Lung (tissue), 12 donors: ENCODE results near the gene ARMC8. TPM values are rescaled to one million over a fixed set of nuclear protein-coding genes. Genes with fewer than 3 reads are reported as not detected.

Source experiments
- ATAC-seq: fragments of 200-7000 bp; cut with Tn5 transposase; one replicate; pipeline ENCODE4 v1.9.1; 2020; ENCODE audit warnings: moderate number of reproducible peaks; ENCODE audit not compliant: insufficient read depth, low FRiP score
- DNase-seq, 3 donors: peaks; one replicate each; pipeline ENCODE4 v3.0.0-alpha.2; 2013 to 2017
- H3K27ac ChIP-seq, 2 donors: one replicate each; pipeline ENCODE4 v1.5.1; 2013; ENCODE audit warnings: mild to moderate bottlenecking in 2 of 2, moderate library complexity in 2 of 2, control low read depth in 1 of 2, inconsistent platforms in 1 of 2, low read depth in 1 of 2, low read length in 1 of 2
- H3K27me3 ChIP-seq, 3 donors: one replicate each; pipeline ENCODE4 v1.5.1; 2013; ENCODE audit warnings: low read length in 2 of 3; ENCODE audit not compliant: control insufficient read depth in 3 of 3, insufficient read depth in 3 of 3
- H3K36me3 ChIP-seq, 4 donors: one replicate each; pipeline ENCODE4 v1.5.1; 2013; ENCODE audit warnings: low read length in 4 of 4, mild to moderate bottlenecking in 1 of 4, moderate library complexity in 1 of 4; ENCODE audit not compliant: control insufficient read depth in 4 of 4, insufficient read depth in 4 of 4
- H3K4me1 ChIP-seq, 5 donors: one replicate each; pipeline ENCODE4 v1.5.1; 2013; ENCODE audit warnings: low read length in 5 of 5, mild to moderate bottlenecking in 2 of 5, moderate library complexity in 1 of 5; ENCODE audit not compliant: control insufficient read depth in 5 of 5, insufficient read depth in 5 of 5
- H3K4me3 ChIP-seq: one replicate; pipeline ENCODE4 v1.5.1; 2013; ENCODE audit warnings: mild to moderate bottlenecking, control low read depth, moderate library complexity
- H3K9ac ChIP-seq, 2 donors: one replicate each; pipeline ENCODE4 v1.5.1; 2013; ENCODE audit warnings: low read length in 2 of 2, control low read depth in 1 of 2; ENCODE audit not compliant: insufficient read depth in 1 of 2
- H3K9me3 ChIP-seq, 4 donors: one replicate each; pipeline ENCODE4 v1.5.1; 2013; ENCODE audit warnings: low read length in 3 of 4, mild to moderate bottlenecking in 1 of 4, moderate library complexity in 1 of 4; ENCODE audit not compliant: control insufficient read depth in 4 of 4, insufficient read depth in 3 of 4
- CTCF ChIP-seq: IDR thresholded peaks from 2 replicates; pipeline ENCODE4 v1.5.1; 2012; ENCODE audit warnings: mild to moderate bottlenecking; ENCODE audit errors: control extremely low read depth, extremely low read depth
- WGBS, 2 donors: extraction: QIAGEN DNeasy Blood & Tissue Kit; methylation state at CpG; one replicate each; pipeline ENCODE4 v1.1.7; 2013; 5-methylcytosine and 5-hydroxymethylcytosine counted together
- polyA plus RNA-seq, 2 donors: library from polyadenylated mRNA; stranded (reverse); fragments of 200-250 nt; gene quantifications; one replicate each; pipeline ENCODE4 v1.2.1, GENCODE V29; 2013
- total RNA-seq, 2 donors: library from RNA; depleted of rRNA in 1 of 2; stranded (reverse); fragments of >200 nt in 1 of 2; gene quantifications; one replicate each; pipeline ENCODE4 v1.2.1, GENCODE V29; 2014 to 2021
- donor health status: control.
- donor health status: control.
- donor health status: Bipolar disorder and iron deficiency.
- donor health status: healthy.
- donor health status: DM: yes; HTN: yes; CAD: no.

Gene ARMC8
- total and polyA plus RNA-seq, 4 donors = 14.2 to 68.8 (median 37.9) TPM

GRCh38 chr3:138307899-138308298 lies 120.8 kb downstream of the ARMC8 start:
- H3K27me3 ChIP-seq = no peaks in the 10 kb centered on the region
- H3K4me3 ChIP-seq = no peak overlapping the region
- ATAC-seq = no peak
- H3K9ac ChIP-seq = no peak overlapping the region
- no peak overlapping the region for H3K27ac ChIP-seq
- H3K4me1 ChIP-seq = no peaks in the 10 kb centered on the region
- H3K36me3 ChIP-seq = no peaks in the 10 kb centered on the region
- TF ChIP-seq CTCF = no peak
- DNase-seq = no peak
- H3K9me3 ChIP-seq = peaks cover 0 to 18% (median 6%) of the 10 kb centered on the region in 4 donors
- 86 to 87% methylated on average over 5 of the region's 5 CpGs for WGBS, 2 donors

- ATAC-seq (no peak), DNase-seq (no peak)
- H3K9ac ChIP-seq = no peak overlapping the region
- H3K9me3 ChIP-seq = peaks cover 0 to 18% (median 6%) of the 10 kb centered on the region in 4 donors
- no peak overlapping the region for H3K4me3 ChIP-seq
- H3K4me1 ChIP-seq = no peaks in the 10 kb centered on the region
- no peaks in the 10 kb centered on the region for H3K27me3 ChIP-seq
- H3K27ac ChIP-seq = no peak overlapping the region
- H3K36me3 ChIP-seq = no peaks in the 10 kb centered on the region
- TF ChIP-seq CTCF = no peak
These were observed 121.7 kb downstream of the ARMC8 start for GRCh38 chr3:138308783-138309182.

- TF ChIP-seq CTCF = no peak
- no peak overlapping the region for H3K4me3 ChIP-seq
- DNase-seq = no peak
- peaks cover 0 to 13% (median 6%) of the 10 kb centered on the region in 4 donors for H3K9me3 ChIP-seq
- 84% methylated on average over 4 of the region's 4 CpGs for WGBS, 2 donors
- H3K27me3 ChIP-seq = no peaks in the 10 kb centered on the region
- H3K36me3 ChIP-seq = no peaks in the 10 kb centered on the region
- no peak for ATAC-seq
- no peak overlapping the region for H3K9ac ChIP-seq
- H3K4me1 ChIP-seq = no peaks in the 10 kb centered on the region
- no peak overlapping the region for H3K27ac ChIP-seq
These were observed 123.4 kb downstream of the ARMC8 start for GRCh38 chr3:138310494-138310893.

- H3K4me3 ChIP-seq = no peak overlapping the region
- WGBS, 2 donors = 49 to 67% methylated on average over 1 of the region's 1 CpG
- ATAC-seq = no peak
These were observed 127.7 kb downstream of the ARMC8 start for GRCh38 chr3:138314751-138315150.

More at GRCh38 chr3:138314751-138315150, 127.7 kb downstream of the ARMC8 start:
- Histone ChIP-seq H3K27ac (no peak overlapping the region), H3K9ac (no peak overlapping the region), H3K4me1 (no peaks in the 10 kb centered on the region), H3K9me3 (peaks cover 0 to under 1% (median 0%) of the 10 kb centered on the region in 4 donors), H3K27me3 (no peaks in the 10 kb centered on the region), H3K36me3 (no peaks in the 10 kb centered on the region)
- DNase-seq = no peak
- TF ChIP-seq CTCF = no peak
